ENCODE data around the gene NFYB.

Gene NFYB

DNA sequence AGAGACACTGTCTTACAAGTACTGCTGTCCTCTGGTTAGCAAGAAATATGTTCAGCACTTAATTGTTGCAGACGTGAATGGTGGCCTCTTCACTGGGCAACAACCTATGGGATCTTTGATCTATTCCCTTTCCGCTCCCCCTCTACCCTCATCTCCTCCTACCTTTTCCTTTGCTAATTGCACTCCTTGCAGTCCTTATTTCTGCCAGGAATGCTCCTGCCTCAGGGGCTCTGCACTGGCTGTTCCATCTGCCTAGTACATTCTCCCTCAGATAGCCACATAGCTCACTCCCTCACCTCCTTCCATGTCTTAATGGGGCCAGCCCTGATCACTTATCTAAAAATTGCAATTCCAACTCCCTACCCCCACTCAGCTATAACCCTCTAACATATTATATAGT lies 4.5 kb upstream of the NFYB start:
- H3K9me3 ChIP-seq: peaks cover 20% of the 10 kb centered on the region
- H3K9ac ChIP-seq: no peak overlapping the region
- no peak overlapping the region for H3K4me2 ChIP-seq
- no peak overlapping the region for H3K4me3 ChIP-seq
- no peak overlapping the region for H3K27ac ChIP-seq
- no peak for TF ChIP-seq Cebpa-rat (IDR thresholded peaks at IDR 0.05)
- no peaks in the 10 kb centered on the region for H3K27me3 ChIP-seq
- peaks cover 9% of the 10 kb centered on the region for H3K4me1 ChIP-seq
- H4K20me1 ChIP-seq: no peaks in the 10 kb centered on the region
- no peaks in the 10 kb centered on the region for H3K36me3 ChIP-seq

DNA sequence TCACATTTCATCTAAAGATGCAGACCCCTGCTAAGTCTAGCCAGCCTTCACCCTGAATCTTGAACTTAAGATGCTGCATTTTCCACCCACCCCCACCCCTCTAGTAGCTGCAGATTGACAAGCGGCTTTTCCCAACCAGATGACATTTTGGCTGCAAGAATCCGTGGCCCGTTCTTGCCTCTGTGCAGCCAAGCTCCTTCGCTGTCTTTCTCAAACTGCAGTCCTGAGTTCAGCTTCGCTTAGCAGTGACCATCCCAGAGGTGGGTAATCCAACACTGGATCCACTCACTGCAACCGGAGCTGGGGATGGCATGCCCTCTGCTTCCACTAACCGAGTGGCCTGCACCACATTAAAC lies 765 bp upstream of the NFYB start:
- H3K4me3 ChIP-seq: peak overlapping the region; percentile 63
- no peaks in the 10 kb centered on the region for H4K20me1 ChIP-seq
- H3K9me3 ChIP-seq: 0 out of 2 replicates have a peak, but pooled peaks cover 1% of the 10 kb centered on the region
- H3K9ac ChIP-seq: peak overlapping the region; percentile 80
- peaks cover 13% of the 10 kb centered on the region for H3K36me3 ChIP-seq
- no peaks in the 10 kb centered on the region for H3K27me3 ChIP-seq
- no peak for TF ChIP-seq Cebpa-rat (IDR thresholded peaks at IDR 0.05)
- peaks cover 40% of the 10 kb centered on the region for H3K4me1 ChIP-seq
- peak overlapping the region; percentile 90 for H3K4me2 ChIP-seq
- peak overlapping the region; percentile 85 for H3K27ac ChIP-seq

DNA sequence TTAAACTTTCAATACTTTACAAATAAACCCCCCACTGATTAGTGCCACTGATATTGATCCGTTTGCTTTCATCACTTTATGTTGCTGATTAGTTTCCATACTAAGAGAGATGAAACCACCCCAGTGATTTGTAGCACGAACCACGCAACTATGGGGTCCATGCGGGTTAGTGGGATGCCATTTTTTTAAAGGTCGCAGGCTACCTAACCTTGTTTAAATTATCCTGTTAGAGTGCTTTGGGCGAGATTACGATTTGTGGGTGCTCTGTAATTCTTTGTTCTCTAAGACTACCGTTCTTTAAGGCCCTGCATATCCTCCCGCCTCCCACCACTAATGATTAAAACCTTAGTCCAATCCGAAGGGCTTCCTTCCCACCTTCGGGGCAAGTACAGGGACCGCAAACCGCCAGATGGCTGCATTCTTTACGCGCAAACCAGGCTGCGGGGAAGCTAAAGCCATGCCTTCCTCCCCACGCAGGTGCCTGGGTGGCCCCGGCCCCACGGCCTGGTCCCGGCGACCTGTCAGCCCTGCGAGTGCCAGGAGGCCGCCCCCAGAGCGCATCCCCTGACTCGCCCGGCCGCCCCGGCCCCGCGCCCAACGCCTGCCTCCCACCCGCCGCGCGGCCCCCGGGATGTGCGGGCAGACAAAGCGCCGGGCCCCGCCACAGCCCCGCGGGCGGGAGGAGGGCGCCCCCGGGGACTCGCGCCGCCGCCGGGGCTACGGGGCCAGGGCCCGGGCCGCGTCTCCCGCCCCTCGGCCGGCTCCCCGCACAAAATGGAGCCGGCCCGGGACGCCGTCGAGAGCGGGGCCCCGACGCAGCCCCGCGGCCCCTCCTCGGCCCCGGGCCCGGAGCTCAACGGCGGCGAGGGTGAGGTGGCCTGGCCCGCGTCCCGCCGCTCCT lies 759 bp downstream of the NFYB start:
- H3K9ac ChIP-seq: peak overlapping the region; percentile 99
- H3K4me1 ChIP-seq: peaks cover 41% of the 10 kb centered on the region
- H3K4me3 ChIP-seq: peak overlapping the region; percentile 95
- H4K20me1 ChIP-seq: no peaks in the 10 kb centered on the region
- peaks cover 28% of the 10 kb centered on the region for H3K36me3 ChIP-seq
- no peak for TF ChIP-seq Cebpa-rat (IDR thresholded peaks at IDR 0.05)
- no peaks in the 10 kb centered on the region for H3K9me3 ChIP-seq
- peak overlapping the region; percentile 96 for H3K4me2 ChIP-seq
- H3K27ac ChIP-seq: peak overlapping the region; percentile 99
- H3K27me3 ChIP-seq: no peaks in the 10 kb centered on the region

DNA sequence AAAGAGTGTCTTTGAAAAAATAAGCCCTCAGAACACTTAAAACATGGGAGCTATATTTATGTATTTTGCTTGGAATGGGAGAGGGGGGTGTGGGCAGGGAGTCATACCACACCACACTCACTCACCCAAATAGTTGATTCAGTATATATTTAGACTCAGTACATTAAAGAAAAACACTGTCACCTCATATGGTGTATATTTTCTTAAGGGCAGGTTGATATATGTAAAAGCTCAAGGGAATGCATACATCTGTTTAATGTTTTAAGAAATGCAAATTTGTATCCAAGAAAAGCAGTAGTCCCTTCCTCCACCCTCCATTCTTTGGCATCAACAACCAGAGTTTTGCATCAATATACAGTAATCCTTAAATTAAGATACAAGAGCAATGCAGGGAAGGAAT lies 1.4 kb downstream of the NFYB start:
- H3K4me3 ChIP-seq: peak overlapping the region; percentile 95
- peak overlapping the region; percentile 99 for H3K9ac ChIP-seq
- peaks cover 35% of the 10 kb centered on the region for H3K36me3 ChIP-seq
- no peaks in the 10 kb centered on the region for H3K9me3 ChIP-seq
- H3K27me3 ChIP-seq: no peaks in the 10 kb centered on the region
- no peaks in the 10 kb centered on the region for H4K20me1 ChIP-seq
- H3K4me2 ChIP-seq: peak overlapping the region; percentile 96
- H3K4me1 ChIP-seq: peaks cover 41% of the 10 kb centered on the region
- peak overlapping the region; percentile 99 for H3K27ac ChIP-seq
- no peak for TF ChIP-seq Cebpa-rat (IDR thresholded peaks at IDR 0.05)

DNA sequence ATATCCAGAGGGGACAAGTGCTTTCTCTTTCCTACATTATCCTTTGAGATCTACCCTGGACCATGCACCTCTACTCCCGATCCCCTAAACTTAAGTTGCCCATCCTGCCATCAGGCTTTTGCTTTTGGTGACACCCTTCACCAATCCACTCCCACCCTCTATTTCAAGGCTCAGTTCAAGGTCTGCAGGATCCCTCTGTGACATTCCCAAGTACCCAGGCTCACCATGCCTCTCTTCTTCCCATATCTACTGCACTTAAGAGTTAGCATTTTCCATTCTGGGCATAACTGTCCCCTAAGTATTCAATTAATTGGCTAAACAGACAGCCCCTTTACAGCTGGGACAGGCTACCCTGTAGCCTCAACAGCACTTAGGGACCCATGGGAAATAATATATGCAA lies 3.1 kb downstream of the NFYB start:
- TF ChIP-seq Cebpa-rat (IDR thresholded peaks at IDR 0.05): no peak
- peak overlapping the region; percentile 96 for H3K4me2 ChIP-seq
- H3K4me1 ChIP-seq: peaks cover 41% of the 10 kb centered on the region
- H3K36me3 ChIP-seq: peaks cover 52% of the 10 kb centered on the region
- no peak overlapping the region for H3K4me3 ChIP-seq
- no peaks in the 10 kb centered on the region for H3K9me3 ChIP-seq
- H3K27me3 ChIP-seq: no peaks in the 10 kb centered on the region
- H4K20me1 ChIP-seq: no peaks in the 10 kb centered on the region
- 0 out of 2 replicates have a peak overlapping the region, but pooled peaks have one; percentile 50 for H3K27ac ChIP-seq
- no peak overlapping the region for H3K9ac ChIP-seq

DNA sequence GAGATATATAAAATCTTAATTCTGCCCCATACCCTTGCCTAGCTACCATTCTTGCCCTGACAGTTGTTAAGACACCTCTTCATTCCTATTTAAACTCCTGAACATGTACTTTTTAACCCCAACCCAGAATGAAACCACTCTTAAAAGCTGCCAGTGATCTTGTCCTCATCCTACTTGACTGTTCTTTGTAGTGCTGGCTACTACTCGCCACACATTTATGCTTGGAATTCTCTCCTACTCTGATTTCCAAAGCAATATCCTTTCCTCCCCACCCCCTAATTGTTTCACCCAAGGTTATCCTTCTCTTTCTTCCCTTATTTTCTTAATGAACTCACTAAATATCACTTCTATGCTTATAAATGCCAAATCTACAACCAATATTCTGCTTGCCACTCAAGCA lies 4.1 kb downstream of the NFYB start:
- no peak for TF ChIP-seq Cebpa-rat (IDR thresholded peaks at IDR 0.05)
- Histone ChIP-seq H3K9me3 (no peaks in the 10 kb centered on the region), H3K4me2 (no peak overlapping the region), H3K27ac (no peak overlapping the region), H3K27me3 (no peaks in the 10 kb centered on the region), H3K36me3 (peaks cover 62% of the 10 kb centered on the region), H3K4me3 (no peak overlapping the region), H3K4me1 (peaks cover 38% of the 10 kb centered on the region), H4K20me1 (peaks cover 3% of the 10 kb centered on the region; the same call in 1 of the 2 replicates), H3K9ac (no peak overlapping the region)

DNA sequence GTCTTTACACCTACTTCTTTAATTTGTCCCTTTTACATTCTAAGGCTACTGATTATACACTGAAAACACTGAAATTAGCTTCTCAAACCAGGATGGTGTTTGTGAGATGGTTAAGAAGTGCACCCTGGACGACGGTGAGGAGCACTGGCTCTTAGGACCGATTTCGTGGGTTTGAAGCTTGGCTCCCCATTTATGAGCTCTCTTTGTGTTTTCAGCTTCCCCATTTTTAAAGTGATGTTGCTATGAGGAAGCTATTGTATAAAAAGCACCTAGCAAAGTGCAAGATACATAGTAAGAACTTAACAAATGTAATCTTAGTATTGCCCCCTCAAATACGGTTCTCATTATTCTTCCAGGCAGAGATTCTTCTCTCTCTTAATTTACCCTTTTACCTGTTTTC lies 4.7 kb downstream of the NFYB start:
- peaks cover 67% of the 10 kb centered on the region for H3K36me3 ChIP-seq
- TF ChIP-seq Cebpa-rat (IDR thresholded peaks at IDR 0.05): no peak
- no peak overlapping the region for H3K4me3 ChIP-seq
- peaks cover 33% of the 10 kb centered on the region for H3K4me1 ChIP-seq
- no peaks in the 10 kb centered on the region for H3K9me3 ChIP-seq
- H3K4me2 ChIP-seq: no peak overlapping the region
- H3K9ac ChIP-seq: no peak overlapping the region
- H3K27ac ChIP-seq: no peak overlapping the region
- H3K27me3 ChIP-seq: no peaks in the 10 kb centered on the region
- H4K20me1 ChIP-seq: peaks cover 6% of the 10 kb centered on the region; the same call in 1 of the 2 replicates

DNA sequence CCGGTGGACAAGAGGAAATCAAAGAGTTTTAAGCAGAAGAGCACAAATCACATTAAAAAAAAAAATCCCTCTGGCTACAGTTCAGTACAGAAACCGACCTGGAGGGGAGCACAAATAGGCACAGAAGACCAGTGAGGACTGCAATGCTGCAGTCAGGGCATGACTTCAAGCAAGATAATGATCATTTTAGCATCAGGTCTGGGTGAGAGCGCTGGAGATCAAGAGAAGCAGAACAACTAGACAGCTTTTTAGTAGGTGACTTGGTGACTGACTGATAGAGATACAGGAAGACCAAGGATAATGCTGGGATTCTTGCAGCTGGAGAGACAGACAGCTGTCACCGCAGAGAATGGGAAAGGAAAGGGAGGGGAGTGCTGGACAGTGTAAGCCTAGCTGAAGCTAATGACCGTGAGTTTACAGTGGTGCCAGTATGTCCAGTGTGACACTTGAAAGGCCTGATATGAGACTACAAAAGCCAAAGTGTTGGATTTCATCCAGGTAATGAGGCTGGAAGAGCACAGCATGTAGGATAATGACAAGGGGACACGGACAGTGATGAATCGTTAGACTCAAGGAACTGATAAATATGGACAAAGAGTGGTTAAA lies 5.6 kb downstream of the NFYB start:
- H3K27me3 ChIP-seq: no peaks in the 10 kb centered on the region
- peaks cover 32% of the 10 kb centered on the region for H3K4me1 ChIP-seq
- H3K9me3 ChIP-seq: no peaks in the 10 kb centered on the region
- TF ChIP-seq Cebpa-rat (IDR thresholded peaks at IDR 0.05): no peak
- H3K9ac ChIP-seq: no peak overlapping the region
- H3K4me3 ChIP-seq: no peak overlapping the region
- H3K27ac ChIP-seq: no peak overlapping the region
- no peak overlapping the region for H3K4me2 ChIP-seq
- peaks cover 75% of the 10 kb centered on the region for H3K36me3 ChIP-seq
- H4K20me1 ChIP-seq: peaks cover 6% of the 10 kb centered on the region; the same call in 1 of the 2 replicates

DNA sequence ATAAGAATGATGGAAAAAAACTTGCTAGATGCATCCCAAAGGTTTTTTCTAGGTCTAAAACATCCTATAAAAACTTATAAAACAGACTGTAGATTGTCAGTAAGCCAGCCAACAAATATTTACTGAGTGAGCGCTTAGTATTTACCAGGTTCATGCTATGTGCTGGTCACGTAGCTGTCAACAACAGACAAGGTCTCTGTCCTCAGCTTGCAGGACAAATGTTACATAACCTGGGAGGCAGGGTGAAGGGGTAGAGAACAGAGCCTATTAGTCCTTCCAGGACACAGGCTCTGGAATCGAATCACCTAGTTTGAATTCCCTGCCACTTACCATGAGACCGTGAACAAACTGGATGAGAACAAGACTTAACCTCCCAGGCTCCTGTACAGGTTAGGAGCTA lies 6.4 kb downstream of the NFYB start:
- Histone ChIP-seq H4K20me1 (peaks cover 6% of the 10 kb centered on the region; the same call in 1 of the 2 replicates), H3K36me3 (peaks cover 83% of the 10 kb centered on the region), H3K4me3 (no peak overlapping the region), H3K27me3 (no peaks in the 10 kb centered on the region), H3K9me3 (no peaks in the 10 kb centered on the region), H3K4me1 (peaks cover 29% of the 10 kb centered on the region), H3K4me2 (no peak overlapping the region), H3K9ac (no peak overlapping the region), H3K27ac (no peak overlapping the region)
- no peak for TF ChIP-seq Cebpa-rat (IDR thresholded peaks at IDR 0.05)

DNA sequence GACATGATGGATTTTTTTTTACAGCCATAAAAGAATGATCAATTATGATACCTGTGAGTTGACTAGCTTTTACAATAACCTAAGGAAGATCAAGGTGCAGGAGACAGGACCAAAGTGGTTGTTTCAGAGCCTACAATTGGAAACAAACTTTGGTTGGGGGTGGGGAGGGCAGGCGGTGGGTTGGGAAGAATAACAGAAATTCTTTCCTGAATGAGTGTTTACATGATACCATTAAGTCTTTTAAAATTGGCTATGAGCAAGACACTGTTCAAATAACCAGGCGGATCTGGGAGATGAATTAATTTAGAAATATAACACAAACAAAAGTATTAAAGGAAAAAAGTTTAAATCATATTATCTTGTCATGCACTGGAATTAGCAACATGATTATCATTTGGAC lies 7.2 kb downstream of the NFYB start:
- H3K4me3 ChIP-seq: no peak overlapping the region
- H4K20me1 ChIP-seq: peaks cover 6% of the 10 kb centered on the region; the same call in 1 of the 2 replicates
- peaks cover 91% of the 10 kb centered on the region for H3K36me3 ChIP-seq
- H3K4me2 ChIP-seq: no peak overlapping the region
- no peak overlapping the region for H3K27ac ChIP-seq
- H3K9me3 ChIP-seq: no peaks in the 10 kb centered on the region
- no peak for TF ChIP-seq Cebpa-rat (IDR thresholded peaks at IDR 0.05)
- H3K4me1 ChIP-seq: peaks cover 20% of the 10 kb centered on the region
- H3K9ac ChIP-seq: no peak overlapping the region
- no peaks in the 10 kb centered on the region for H3K27me3 ChIP-seq
